GM23338 (cell line): ENCODE data around the gene TEX44. TPM values are rescaled to one million over a fixed set of nuclear protein-coding genes. Genes with fewer than 3 reads are reported as not detected.

Experiments
- ATAC-seq: fragments of 200-7000 bp; cut with Tn5 transposase; 3 replicates; pipeline ENCODE4 v1.9.1; 2020
- DNase-seq: peaks from one replicate; pipeline ENCODE4 v3.0.0-alpha.2; 2015; ENCODE audit warnings: low spot score
- H2AFZ ChIP-seq: fragments of 200-600 bp; sonication (generic); 2 replicates; pipeline ENCODE4 v1.8.0; 2016; ENCODE audit warnings: antibody characterized with exemption, mild to moderate bottlenecking, moderate library complexity
- H3F3A ChIP-seq: fragments of 200-600 bp; sonication (generic); replicated peaks from 2 replicates; pipeline ENCODE4 v1.8.0; 2017; ENCODE audit warnings: antibody characterized with exemption, mixed run types, low read depth
- H3K27ac ChIP-seq: fragments of 200-600 bp; sonication (generic); 2 replicates; pipeline ENCODE4 v1.6.1; 2016; ENCODE audit warnings: low read depth
- H3K27me3 ChIP-seq: fragments of 200-600 bp; sonication (generic); 2 replicates; pipeline ENCODE4 v1.8.0; 2016; ENCODE audit warnings: mild to moderate bottlenecking, mixed run types, moderate library complexity; ENCODE audit not compliant: insufficient read depth
- H3K36me3 ChIP-seq: fragments of 200-600 bp; sonication (generic); 2 replicates; pipeline ENCODE4 v1.8.0; 2016; ENCODE audit warnings: mild to moderate bottlenecking; ENCODE audit not compliant: insufficient read depth
- H3K4me1 ChIP-seq: fragments of 200-600 bp; sonication (generic); 2 replicates; pipeline ENCODE4 v1.8.0; 2016; ENCODE audit warnings: mild to moderate bottlenecking, moderate library complexity; ENCODE audit not compliant: insufficient read depth
- H3K4me2 ChIP-seq: fragments of 200-600 bp; sonication (generic); 2 replicates; pipeline ENCODE4 v1.7.1; 2017; ENCODE audit warnings: mixed run types
- H3K4me3 ChIP-seq: fragments of 200-600 bp; sonication (generic); 2 replicates; pipeline ENCODE4 v1.6.1; 2016; ENCODE audit warnings: mixed run types
- H3K79me2 ChIP-seq: fragments of 200-600 bp; sonication (generic); replicated peaks from 2 replicates; pipeline ENCODE4 v1.8.0; 2017; ENCODE audit warnings: mild to moderate bottlenecking; ENCODE audit not compliant: insufficient read depth
- H3K9me2 ChIP-seq: fragments of 200-600 bp; sonication (generic); 2 replicates; pipeline ENCODE4 v1.8.0; 2017; ENCODE audit not compliant: insufficient read depth
- H4K20me1 ChIP-seq: fragments of 200-600 bp; sonication (generic); replicated peaks from 2 replicates; pipeline ENCODE4 v1.8.0; 2017; ENCODE audit warnings: mild to moderate bottlenecking; ENCODE audit not compliant: insufficient read depth
- H3K27ac Mint-ChIP-seq: 2 replicates; pipeline ENCODE4 v1.8.0; 2020; ENCODE audit warnings: inconsistent platforms, mild to moderate bottlenecking, moderate library complexity, mixed read lengths
- H3K27me3 Mint-ChIP-seq: 3 replicates; pipeline ENCODE4 v1.8.0; 2022; ENCODE audit warnings: low read depth, mild to moderate bottlenecking, moderate library complexity, mixed read lengths, inconsistent platforms; ENCODE audit not compliant: insufficient read depth, poor library complexity
- H3K36me3 Mint-ChIP-seq: 3 replicates; pipeline ENCODE4 v1.8.0; 2021; ENCODE audit warnings: low read depth, mild to moderate bottlenecking, inconsistent platforms, moderate library complexity, mixed read lengths
- H3K4me1 Mint-ChIP-seq: 3 replicates; pipeline ENCODE4 v1.8.0; 2020; ENCODE audit warnings: mild to moderate bottlenecking, inconsistent platforms, mixed read lengths
- H3K4me3 Mint-ChIP-seq: 3 replicates; pipeline ENCODE4 v1.8.0; 2021; ENCODE audit warnings: moderate library complexity, mild to moderate bottlenecking, inconsistent platforms, mixed read lengths
- H3K9me3 Mint-ChIP-seq: 3 replicates; pipeline ENCODE4 v1.8.0; 2020; ENCODE audit warnings: moderate library complexity, mild to moderate bottlenecking, inconsistent platforms, mixed read lengths
- CREB1 ChIP-seq: fragments of 250-450 bp; sonication (Bioruptor Pico); IDR thresholded peaks from 2 replicates; pipeline ENCODE4 v1.5.0; 2020; ENCODE audit warnings: low read depth, mild to moderate bottlenecking, moderate library complexity
- EZH2 ChIP-seq: fragments of 200-600 bp; sonication (generic); IDR thresholded peaks from one replicate; pipeline ENCODE4 v1.8.0; 2017; ENCODE audit warnings: antibody characterized with exemption, mild to moderate bottlenecking, low read depth; ENCODE audit not compliant: unreplicated experiment
- EZH2phosphoT487 ChIP-seq: fragments of 200-600 bp; sonication (generic); IDR thresholded peaks from one replicate; pipeline ENCODE4 v1.8.1; 2018; ENCODE audit warnings: antibody characterized with exemption; ENCODE audit not compliant: unreplicated experiment
- JUNB ChIP-seq: IDR thresholded peaks from one replicate; pipeline ENCODE4 v1.6.1; 2016; ENCODE audit warnings: antibody characterized with exemption; ENCODE audit not compliant: unreplicated experiment
- NANOG ChIP-seq: IDR thresholded peaks from 2 replicates; pipeline ENCODE4 v1.6.1; 2016; ENCODE audit warnings: antibody characterized with exemption, borderline replicate concordance
- POLR2AphosphoS5 ChIP-seq: IDR thresholded peaks from 2 replicates; pipeline ENCODE4 v1.6.1; 2016; ENCODE audit warnings: antibody characterized with exemption, low read depth
- ZNF331 ChIP-seq: fragments of 250-450 bp; sonication (Bioruptor Pico); IDR thresholded peaks from 2 replicates; pipeline ENCODE4 v1.5.0; 2020; ENCODE audit warnings: low read depth, mild to moderate bottlenecking, moderate library complexity
- ZNF462 ChIP-seq: fragments of 250-450 bp; sonication (Bioruptor Pico); IDR thresholded peaks from 2 replicates; pipeline ENCODE4 v1.5.0; 2020; ENCODE audit warnings: mild to moderate bottlenecking, moderate library complexity
- polyA plus RNA-seq: library from polyadenylated mRNA; unstranded; fragments of >200 nt; fragmentation: Nextera tagmentation; extraction: Ambion mirVana; gene quantifications from 2 replicates; pipeline ENCODE4 v1.2.1, GENCODE V29; 2016
- total RNA-seq: library from RNA; depleted of rRNA; stranded (reverse); fragments of >200 nt; shearing (Covaris generic); gene quantifications from 2 replicates; pipeline ENCODE4 v1.2.3, GENCODE V29; 2014

The TEX44 gene
- total and polyA plus RNA-seq, 2 experiments from 2014 or later: not detected

DNA sequence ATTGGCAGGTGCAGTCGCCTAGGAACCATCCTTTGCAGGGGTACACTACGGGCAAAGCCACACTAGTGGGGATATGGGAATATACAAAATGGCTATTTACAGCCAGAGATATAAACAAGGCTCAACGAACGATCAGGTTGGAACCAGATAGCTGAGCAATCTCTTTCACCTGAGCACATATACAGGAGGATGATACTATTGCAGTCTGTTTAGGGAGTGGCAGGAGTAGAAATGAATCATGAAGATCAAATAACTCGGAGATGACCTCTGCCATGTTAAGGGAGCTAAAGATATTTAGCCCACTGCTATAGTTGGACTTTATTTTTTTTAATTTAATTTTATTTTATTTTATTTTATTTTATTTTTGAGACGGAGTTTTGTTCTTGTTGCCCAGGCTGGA, 33.8 kb downstream of the TEX44 start (continued):
- TF ChIP-seq ZNF462 (CRISPR knock-in tag) (no peak), EZH2phosphoT487 (no peak), ZNF331 (CRISPR knock-in tag) (no peak)

- no peak overlapping the region for H3K27ac Mint-ChIP-seq
- no peaks in the 10 kb centered on the region for H4K20me1 ChIP-seq
- H3K27me3 Mint-ChIP-seq: peaks cover 10% of the 10 kb centered on the region
- ATAC-seq: peak; percentile 38; the same call in 1 of the 3 replicates
- H3K4me2 ChIP-seq: no peak overlapping the region
- no peaks in the 10 kb centered on the region for H3K27me3 ChIP-seq
- no peaks in the 10 kb centered on the region for H3K79me2 ChIP-seq
- no peaks in the 10 kb centered on the region for H3K9me2 ChIP-seq
- TF ChIP-seq CREB1 (no peak), POLR2AphosphoS5 (no peak), JUNB (no peak), NANOG (no peak), EZH2 (no peak)
- no peaks in the 10 kb centered on the region for H3K4me1 ChIP-seq
- H3K36me3 Mint-ChIP-seq: no peaks in the 10 kb centered on the region
- 0 out of 2 replicates have a peak overlapping the region, but pooled peaks have one; percentile 55 for H3K27ac ChIP-seq
- H2AFZ ChIP-seq: peak overlapping the region; percentile 34; the same call in 1 of the 2 replicates
- H3K9me3 Mint-ChIP-seq: no peaks in the 10 kb centered on the region
- H3F3A ChIP-seq: peaks cover 4% of the 10 kb centered on the region; the same call in 1 of the 2 replicates
- H3K4me3 Mint-ChIP-seq: no peak overlapping the region; the same call in 2 of the 3 replicates
- H3K4me1 Mint-ChIP-seq: peaks cover 1% of the 10 kb centered on the region
- H3K4me3 ChIP-seq: no peak overlapping the region
- H3K36me3 ChIP-seq: no peaks in the 10 kb centered on the region
- peak; percentile 15 for DNase-seq
Measured at GRCh38 chr2:231627384-231628120, 34.9 kb downstream of the TEX44 start.
